WTC11 (cell line): Measurements from ENCODE around the gene TES.

Source experiments
- CREB1 ChIP-seq: sonication (generic); formaldehyde crosslinking; IDR thresholded peaks from 2 replicates; pipeline ENCODE4 v1.8.0; 2023; ENCODE audit warnings: mild to moderate bottlenecking, missing genetic modification reagents
- CTCF ChIP-seq: fragments of 200-600 bp; IDR thresholded peaks from 2 replicates; pipeline ENCODE4 v1.8.0; 2022; ENCODE audit warnings: antibody characterized with exemption
- ELF4 ChIP-seq: sonication (generic); formaldehyde crosslinking; IDR thresholded peaks from 2 replicates; pipeline ENCODE4 v1.8.1; 2022; ENCODE audit warnings: low read depth, mild to moderate bottlenecking, moderate library complexity, missing genetic modification reagents
- JUN ChIP-seq: sonication (generic); formaldehyde crosslinking; IDR thresholded peaks from 2 replicates; pipeline ENCODE4 v1.8.0; 2023; ENCODE audit warnings: mild to moderate bottlenecking, missing genetic modification reagents
- TF ChIP-seq, protein P1 (sequence below): sonication (generic); formaldehyde crosslinking; IDR thresholded peaks from 2 replicates; pipeline ENCODE4 v1.8.1; 2022; ENCODE audit warnings: low read depth, missing genetic modification reagents, borderline replicate concordance
- TF ChIP-seq, protein P2 (sequence below): sonication (generic); formaldehyde crosslinking; conservative IDR thresholded peaks from 2 replicates; pipeline ENCODE4 v1.8.1; 2022; ENCODE audit warnings: mild to moderate bottlenecking, missing genetic modification reagents

DNA sequence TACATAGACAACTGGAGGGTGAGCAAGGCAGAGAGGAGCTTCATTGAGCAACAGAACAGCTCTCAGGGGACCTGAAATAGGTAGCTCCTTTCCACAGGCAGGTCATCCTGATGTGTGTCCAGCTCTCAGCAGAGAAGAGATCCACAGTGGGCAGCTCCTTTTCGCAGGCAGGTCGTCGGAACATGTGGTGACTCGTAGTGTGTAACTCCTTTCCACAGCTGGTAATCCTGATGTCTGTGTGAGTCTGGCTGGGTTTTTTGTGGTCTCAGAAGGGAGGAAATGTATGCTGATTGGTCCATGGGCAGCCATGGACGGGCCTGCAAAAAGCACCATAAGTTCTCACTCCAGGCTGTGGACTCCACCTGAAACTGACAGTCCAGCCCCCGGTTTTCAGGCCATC is 24.4 kb upstream of the TES start:
- TF ChIP-seq ELF4 (CRISPR knock-in tag), result no peak
- TF ChIP-seq, protein P1, sequence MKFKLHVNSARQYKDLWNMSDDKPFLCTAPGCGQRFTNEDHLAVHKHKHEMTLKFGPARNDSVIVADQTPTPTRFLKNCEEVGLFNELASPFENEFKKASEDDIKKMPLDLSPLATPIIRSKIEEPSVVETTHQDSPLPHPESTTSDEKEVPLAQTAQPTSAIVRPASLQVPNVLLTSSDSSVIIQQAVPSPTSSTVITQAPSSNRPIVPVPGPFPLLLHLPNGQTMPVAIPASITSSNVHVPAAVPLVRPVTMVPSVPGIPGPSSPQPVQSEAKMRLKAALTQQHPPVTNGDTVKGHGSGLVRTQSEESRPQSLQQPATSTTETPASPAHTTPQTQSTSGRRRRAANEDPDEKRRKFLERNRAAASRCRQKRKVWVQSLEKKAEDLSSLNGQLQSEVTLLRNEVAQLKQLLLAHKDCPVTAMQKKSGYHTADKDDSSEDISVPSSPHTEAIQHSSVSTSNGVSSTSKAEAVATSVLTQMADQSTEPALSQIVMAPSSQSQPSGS (CRISPR knock-in tag), result no peak
- TF ChIP-seq JUN, result no peak
- TF ChIP-seq, protein P2, sequence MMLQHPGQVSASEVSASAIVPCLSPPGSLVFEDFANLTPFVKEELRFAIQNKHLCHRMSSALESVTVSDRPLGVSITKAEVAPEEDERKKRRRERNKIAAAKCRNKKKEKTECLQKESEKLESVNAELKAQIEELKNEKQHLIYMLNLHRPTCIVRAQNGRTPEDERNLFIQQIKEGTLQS (CRISPR knock-in tag), result no peak
- TF ChIP-seq CREB1 (CRISPR knock-in tag), result no peak
- TF ChIP-seq CTCF, result no peak
